Adrenal gland (tissue), 12 donors: ENCODE data around the gene SLC9A9. TPM values are rescaled to one million over a fixed set of nuclear protein-coding genes. Genes with fewer than 3 reads are reported as not detected.

Experiments
- DNase-seq, 7 donors: peaks; one replicate each; pipeline ENCODE4 v3.0.0-alpha.2; 2019 to 2020
- H3K27ac ChIP-seq, 5 donors: fragments of 200-600 bp; sonication (generic) in 4 of 5; 1 replicate in 3 of 5; 2 replicates in 2 of 5; pipeline versions ENCODE4 v1.5.1 to v1.8.0; 2016 to 2020; ENCODE audit warnings: mild to moderate bottlenecking in 1 of 5
- H3K27me3 ChIP-seq: fragments of 200-600 bp; 2 replicates; pipeline ENCODE4 v1.8.0; 2021
- H3K36me3 ChIP-seq, 2 donors: fragments of 200-600 bp; replicated peaks in 1 of 2; 1 replicate in 1 of 2; 2 replicates in 1 of 2; pipeline versions ENCODE4 v1.5.1 to v1.8.0; 2018 to 2022
- H3K4me1 ChIP-seq, 2 donors: fragments of 200-600 bp; replicated peaks in 1 of 2; 1 replicate in 1 of 2; 2 replicates in 1 of 2; pipeline versions ENCODE4 v1.5.1 to v1.8.0; 2018 to 2021
- H3K4me3 ChIP-seq, 4 donors: fragments of 200-600 bp; sonication (generic) in 3 of 4; one replicate each; pipeline ENCODE4 v1.5.1; 2016 to 2018
- H3K9me3 ChIP-seq, 3 donors: fragments of 200-600 bp; sonication (generic) in 1 of 3; replicated peaks in 1 of 3; 1 replicate in 2 of 3; 2 replicates in 1 of 3; pipeline versions ENCODE4 v1.5.1 to v1.8.0; 2016 to 2021
- CTCF ChIP-seq, 6 experiments: fragments of 450-650 bp in 4 of 6; fragments of 200-600 bp in 2 of 6; sonication (generic) in 1 of 6; IDR thresholded peaks; 1 replicate in 5 of 6; 2 replicates in 1 of 6; pipeline versions ENCODE4 v1.5.1 to v1.8.0; 2016 to 2021; ENCODE audit warnings: antibody characterized with exemption in 6 of 6, mild to moderate bottlenecking in 2 of 6, moderate library complexity in 1 of 6
- POLR2A ChIP-seq, 2 donors: fragments of 450-650 bp; IDR thresholded peaks; one replicate each; pipeline ENCODE4 v1.6.1; 2017; ENCODE audit warnings: antibody characterized with exemption in 2 of 2, mild to moderate bottlenecking in 2 of 2, moderate library complexity in 1 of 2
- WGBS, 4 donors: extraction: QIAGEN DNeasy Blood & Tissue Kit in 2 of 4; methylation state at CpG; one replicate each; pipeline versions ENCODE4 v1.1.5 to v1.1.7; 2013 to 2017; 5-methylcytosine and 5-hydroxymethylcytosine counted together
- intact Hi-C, 2 donors: fragments of 100-400 bp; cut with DNase I; formaldehyde crosslinking; loops; one replicate each; pipeline versions ENCODE4 v1.14.1 to v1.15.0; 2022 to 2023
- polyA plus RNA-seq, 3 donors: library from polyadenylated mRNA; stranded (reverse); fragments of 200-250 nt in 2 of 3; fragments of 350-450 nt in 1 of 3; fragmentation: Illumina TruSeq in 1 of 3; extraction: RNeasy Lipid Tissue Mini Kit (QIAGEN cat#74804) in 1 of 3; gene quantifications; one replicate each; pipeline ENCODE4 v1.2.3, GENCODE V29; 2013 to 2014
- total RNA-seq, 9 donors: library from RNA; depleted of rRNA in 4 of 9; stranded (reverse); fragments of >200 nt in 4 of 9; fragments of 120-200 nt in 1 of 9; fragmentation: NEBNext Ultra II Directional in 1 of 9; extraction: Animal tissue kit (Norgen Biotek cat#: 25700) in 1 of 9; gene quantifications; one replicate each; pipeline versions ENCODE4 v1.1.0 to v1.2.4, GENCODE V29; 2013 to 2023
- donor health status: healthy with polysubstance abuse.
- donor health status: Bipolar disorder and iron deficiency.
- donor health status: DM: yes; HTN: yes; CAD: no.
- donor health status: DM: no; HTN: no; CAD: no.
- donor health status: DM: no; HTN: no; CAD: no.
- donor health status: DM: yes; HTN: yes; CAD: no.

The SLC9A9 gene
- total and polyA plus RNA-seq, 12 donors = 4.2 to 23.7 (median 13.5) TPM

GRCh38 chr3:143538061-143538460, 310.2 kb downstream of the SLC9A9 start:
- Histone ChIP-seq H3K27ac (peak overlapping the region in 1 of 5 donors; percentile 46), H3K36me3 (no peaks in the 10 kb centered on the region), H3K27me3 (no peaks in the 10 kb centered on the region), H3K4me1 (no peaks in the 10 kb centered on the region), H3K9me3 (no peaks in the 10 kb centered on the region), H3K4me3 (no peak overlapping the region)
- no peak for DNase-seq
- intact Hi-C loops = no loop called here
- TF ChIP-seq CTCF (IDR thresholded peaks at IDR 0.05) (no peak), POLR2A (IDR thresholded peaks at IDR 0.05) (no peak)
- WGBS, 4 donors = 77 to 89% (median 83%) methylated on average over 1 of the region's 1 CpG

GRCh38 chr3:143536817-143537535, 311.3 kb downstream of the SLC9A9 start:
- Histone ChIP-seq H3K36me3 (no peaks in the 10 kb centered on the region), H3K4me1 (no peaks in the 10 kb centered on the region), H3K9me3 (no peaks in the 10 kb centered on the region), H3K27ac (no peak overlapping the region), H3K27me3 (no peaks in the 10 kb centered on the region), H3K4me3 (no peak overlapping the region)
- intact Hi-C loops = no loop called here
- 62 to 76% (median 72%) methylated on average over 3 of the region's 3 CpGs for WGBS, 4 donors
- DNase-seq = peak in 4 of 7 donors; percentile 9 to 22 (median 16)
- TF ChIP-seq POLR2A (IDR thresholded peaks at IDR 0.05) (no peak), CTCF (IDR thresholded peaks at IDR 0.05) (no peak)

GRCh38 chr3:143535994-143536784, 312.1 kb downstream of the SLC9A9 start:
- H3K27me3 ChIP-seq = no peaks in the 10 kb centered on the region
- intact Hi-C loops = no loop called here
- H3K36me3 ChIP-seq = no peaks in the 10 kb centered on the region
- no peaks in the 10 kb centered on the region for H3K9me3 ChIP-seq
- H3K4me3 ChIP-seq = no peak overlapping the region
- no peak for DNase-seq
- H3K4me1 ChIP-seq = no peaks in the 10 kb centered on the region
- WGBS, 4 donors = 82 to 89% (median 88%) methylated on average over 3 of the region's 3 CpGs
- TF ChIP-seq POLR2A (IDR thresholded peaks at IDR 0.05) (no peak), CTCF (IDR thresholded peaks at IDR 0.05) (no peak)
- H3K27ac ChIP-seq = no peak overlapping the region

GRCh38 chr3:143533391-143533790, 314.9 kb downstream of the SLC9A9 start:
- no peak for DNase-seq
- Histone ChIP-seq H3K36me3 (no peaks in the 10 kb centered on the region), H3K9me3 (no peaks in the 10 kb centered on the region), H3K27ac (no peak overlapping the region), H3K27me3 (no peaks in the 10 kb centered on the region), H3K4me1 (no peaks in the 10 kb centered on the region), H3K4me3 (no peak overlapping the region)
- intact Hi-C loops = no loop called here
- TF ChIP-seq POLR2A (IDR thresholded peaks at IDR 0.05) (no peak), CTCF (IDR thresholded peaks at IDR 0.05) (no peak)
